B cell (primary cell): ENCODE measurements around the gene VANGL2. TPM values are rescaled to one million over a fixed set of nuclear protein-coding genes. Genes with fewer than 3 reads are reported as not detected.

ENCODE experiments used
- ATAC-seq: fragments of 200-7000 bp; cut with Tn5 transposase; one replicate; pipeline ENCODE4 v1.10.0; 2021; ENCODE audit warnings: low read depth, mild to moderate bottlenecking, moderate number of reproducible peaks, moderate library complexity
- CTCF ChIA-PET: fragments of 350-600 bp; sonication (Branson Sonifier 250); formaldehyde crosslinking; loops from one replicate; lab custom pipeline; 2021; ENCODE audit warnings: antibody characterized with exemption, inconsistent platforms; lab: Charles Lee
- POLR2A ChIA-PET: fragments of 350-600 bp; sonication (Branson Sonifier 250); formaldehyde crosslinking; loops from one replicate; lab custom pipeline; 2021; ENCODE audit warnings: antibody characterized with exemption; lab: Charles Lee
- DNase-seq: peaks from one replicate; pipeline ENCODE4 v3.0.0; 2013
- H2AFZ ChIP-seq: 2 replicates; pipeline ENCODE4 v1.6.1; 2012; ENCODE audit warnings: mild to moderate bottlenecking, low read depth, low read length; ENCODE audit not compliant: insufficient read depth, poor library complexity, severe bottlenecking
- H3K27ac ChIP-seq, 2 donors: 1 replicate in 1 of 2; 2 replicates in 1 of 2; pipeline ENCODE4 v1.5.1; 2012 to 2013; ENCODE audit warnings: low read length in 2 of 2, mild to moderate bottlenecking in 2 of 2, moderate library complexity in 1 of 2
- H3K27me3 ChIP-seq, 4 experiments: fragments of 200-600 bp in 1 of 4; sonication (generic) in 1 of 4; replicated peaks in 1 of 4; 1 replicate in 2 of 4; 2 replicates in 2 of 4; pipeline versions ENCODE4 v1.6.1 to v1.7.0; 2013 to 2016; ENCODE audit warnings: low read length in 3 of 4, mild to moderate bottlenecking in 2 of 4, mixed read lengths in 1 of 4, moderate library complexity in 1 of 4; ENCODE audit not compliant: insufficient read depth in 4 of 4, control insufficient read depth in 3 of 4; ENCODE audit errors: control extremely low read depth in 1 of 4
- H3K36me3 ChIP-seq, 2 experiments: replicated peaks in 1 of 2; 1 replicate in 1 of 2; 2 replicates in 1 of 2; pipeline versions ENCODE4 v1.6.1 to v1.7.1; 2013; ENCODE audit warnings: low read length in 1 of 2; ENCODE audit not compliant: insufficient read depth in 2 of 2, control insufficient read depth in 1 of 2; ENCODE audit errors: control extremely low read depth in 1 of 2, extremely low read depth in 1 of 2
- H3K4me1 ChIP-seq, 2 donors: fragments of 200-600 bp in 1 of 2; sonication (generic) in 1 of 2; 1 replicate in 1 of 2; 2 replicates in 1 of 2; pipeline versions ENCODE4 v1.5.1 to v1.6.1; 2013 to 2017; ENCODE audit warnings: low read length in 2 of 2; ENCODE audit not compliant: control insufficient read depth in 2 of 2, insufficient read depth in 2 of 2
- H3K4me2 ChIP-seq: replicated peaks from 2 replicates; pipeline ENCODE3; 2012; ENCODE audit warnings: mild to moderate bottlenecking, low read depth, low read length; ENCODE audit not compliant: poor library complexity, severe bottlenecking
- H3K4me3 ChIP-seq, 5 experiments: fragments of 200-600 bp in 1 of 5; sonication (generic) in 1 of 5; 1 replicate in 3 of 5; 2 replicates in 2 of 5; pipeline versions ENCODE4 v1.5.1 to v1.7.0; 2011 to 2016; ENCODE audit warnings: low read length in 4 of 5, mild to moderate bottlenecking in 4 of 5, low read depth in 2 of 5, control low read depth in 1 of 5, moderate library complexity in 1 of 5; ENCODE audit not compliant: insufficient read depth in 1 of 5; ENCODE audit errors: control extremely low read depth in 1 of 5, extremely low read depth in 1 of 5
- H3K79me2 ChIP-seq: fragments of 200-600 bp; sonication (generic); one replicate; pipeline ENCODE4 v1.6.0; 2016; ENCODE audit warnings: low read length; ENCODE audit not compliant: control insufficient read depth, insufficient read depth
- H3K9ac ChIP-seq: fragments of 200-600 bp; sonication (generic); 2 replicates; pipeline ENCODE4 v1.6.1; 2017; ENCODE audit warnings: mild to moderate bottlenecking, low read length, moderate library complexity
- H3K9me3 ChIP-seq, 3 donors: one replicate each; pipeline versions ENCODE4 v1.6.1 to v1.7.1; 2013; ENCODE audit warnings: low read length in 2 of 3; ENCODE audit not compliant: control insufficient read depth in 2 of 3, insufficient read depth in 1 of 3; ENCODE audit errors: control extremely low read depth in 1 of 3
- H4K20me1 ChIP-seq: 2 replicates; pipeline ENCODE4 v1.6.0; 2012; ENCODE audit warnings: mild to moderate bottlenecking, low read length; ENCODE audit not compliant: insufficient read depth, control insufficient read depth, poor library complexity, severe bottlenecking
- H3K27ac Mint-ChIP-seq: one replicate; pipeline ENCODE4 v1.8.0; 2021; ENCODE audit warnings: mixed read lengths
- H3K27me3 Mint-ChIP-seq: one replicate; pipeline ENCODE4 v1.8.0; 2021; ENCODE audit warnings: mixed read lengths
- H3K4me1 Mint-ChIP-seq: one replicate; pipeline ENCODE4 v1.8.0; 2021; ENCODE audit warnings: mixed read lengths
- H3K4me3 Mint-ChIP-seq: one replicate; pipeline ENCODE4 v1.8.0; 2021; ENCODE audit warnings: mixed read lengths
- H3K9me3 Mint-ChIP-seq: one replicate; pipeline ENCODE4 v1.8.0; 2022; ENCODE audit warnings: mixed read lengths; ENCODE audit not compliant: insufficient read depth
- EZH2 ChIP-seq: IDR thresholded peaks from 2 replicates; pipeline ENCODE4 v1.6.1; 2012; ENCODE audit warnings: borderline replicate concordance, low read depth, mild to moderate bottlenecking, moderate library complexity, low read length; ENCODE audit not compliant: insufficient read depth, poor library complexity, severe bottlenecking
- WGBS: methylation state at CpG from one replicate; pipeline ENCODE4 v1.1.5; 2013; ENCODE audit warnings: missing lambda C conversion rate; ENCODE audit not compliant: insufficient coverage; 5-methylcytosine and 5-hydroxymethylcytosine counted together
- intact Hi-C: fragments of 100-400 bp; cut with micrococcal nuclease; formaldehyde crosslinking; loops from one replicate; pipeline ENCODE4 v1.10.0; 2022
- polyA minus RNA-seq: library from RNA; depleted of rRNA, polyadenylated mRNA; stranded (reverse); fragments of >200 nt; gene quantifications from 2 replicates; pipeline ENCODE4 v1.2.3, GENCODE V29; 2012
- polyA plus RNA-seq: library from polyadenylated mRNA; depleted of rRNA; stranded (reverse); fragments of >200 nt; gene quantifications from 2 replicates; pipeline ENCODE4 v1.2.3, GENCODE V29; 2012
- total RNA-seq, 2 donors: library from RNA; stranded (reverse); fragments of 120-200 nt in 1 of 2; gene quantifications; 1 replicate in 1 of 2; 2 replicates in 1 of 2; pipeline versions ENCODE4 v1.2.3 to v1.2.4, GENCODE V29; 2013 to 2022
- TF ChIP-seq, protein P1 (sequence below): fragments of 200-600 bp; IDR thresholded peaks from one replicate; pipeline ENCODE4 v1.8.0; 2022; ENCODE audit warnings: antibody characterized with exemption, mild to moderate bottlenecking

VANGL2 gene
- total RNA-seq (14.4 and 14.5 TPM in 2 replicates), polyA plus RNA-seq (0.48 and 0.75 TPM in 2 replicates), polyA minus RNA-seq (0.26 and 0.43 TPM in 2 replicates)
- total RNA-seq (2013) = 0.16 TPM

DNA sequence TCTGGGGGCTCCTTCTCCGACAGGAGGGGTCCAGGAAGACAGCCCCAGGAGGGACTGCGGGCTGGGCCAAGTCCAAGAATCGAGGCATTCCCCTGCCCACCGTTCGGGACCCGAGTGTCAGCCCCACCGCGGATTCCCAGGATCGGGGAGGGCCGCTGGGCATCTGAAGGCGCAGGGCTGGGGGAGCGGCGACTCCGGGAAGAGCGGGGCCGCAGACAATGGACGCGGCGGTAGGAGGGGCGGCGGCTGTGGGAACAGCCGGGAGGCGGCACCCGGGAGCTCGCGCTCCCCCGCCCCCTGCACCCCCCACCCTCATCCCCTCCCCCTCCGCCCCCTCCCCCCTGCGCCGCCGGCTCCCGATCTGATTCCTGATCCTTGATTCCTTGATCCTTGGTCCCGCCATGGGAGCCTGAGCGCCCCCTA lies at the start of gene VANGL2:
Gene VANGL2 (plus strand): TSS at position 342 of the 423 bp plus-strand sequence. CDS start 15,274 bp downstream, outside the sequence.
- peaks cover 43% of the 10 kb centered on the region for H3K4me1 Mint-ChIP-seq
- peak within 1 kb of the TSS; percentile 81 for H2AFZ ChIP-seq
- H3K4me3 Mint-ChIP-seq = peak within 1 kb of the TSS; percentile 88
- intact Hi-C loops = no loop called here
- peak; percentile 77 for DNase-seq
- ChIA-PET CTCF (interaction anchor here (0.9 to 1.3 kb wide), 2 partner anchors 109 to 143 kb away, joined by 3 read pairs; no protein-coding TSS in a partner anchor), POLR2A (interaction anchor here (1.1 kb wide), 1 partner anchor 32 kb away, joined by 4 read pairs; no protein-coding TSS in a partner anchor)
- 1% methylated on average over 11 of the region's 34 CpGs for WGBS
- H3K9me3 ChIP-seq = no peaks in the 10 kb centered on the region
- ATAC-seq = peak; percentile 74
- peak within 1 kb of the TSS; percentile 75 for H3K9ac ChIP-seq
- H3K9me3 Mint-ChIP-seq = no peaks in the 10 kb centered on the region
- H3K27me3 ChIP-seq = peaks cover 0 to 13% (median 3%) of the 10 kb centered on the region in 4 experiments
- peak within 1 kb of the TSS; percentile 77 for H3K27ac Mint-ChIP-seq
- H3K36me3 ChIP-seq = no peaks in the 10 kb centered on the region
- H3K4me1 ChIP-seq = peaks cover 12 to 14% of the 10 kb centered on the region in 2 donors
- H3K27ac ChIP-seq = peak within 1 kb of the TSS in 1 of 2 donors; percentile 41
- H3K27me3 Mint-ChIP-seq = no peaks in the 10 kb centered on the region
- no peaks in the 10 kb centered on the region for H3K79me2 ChIP-seq
- TF ChIP-seq, protein P1, sequence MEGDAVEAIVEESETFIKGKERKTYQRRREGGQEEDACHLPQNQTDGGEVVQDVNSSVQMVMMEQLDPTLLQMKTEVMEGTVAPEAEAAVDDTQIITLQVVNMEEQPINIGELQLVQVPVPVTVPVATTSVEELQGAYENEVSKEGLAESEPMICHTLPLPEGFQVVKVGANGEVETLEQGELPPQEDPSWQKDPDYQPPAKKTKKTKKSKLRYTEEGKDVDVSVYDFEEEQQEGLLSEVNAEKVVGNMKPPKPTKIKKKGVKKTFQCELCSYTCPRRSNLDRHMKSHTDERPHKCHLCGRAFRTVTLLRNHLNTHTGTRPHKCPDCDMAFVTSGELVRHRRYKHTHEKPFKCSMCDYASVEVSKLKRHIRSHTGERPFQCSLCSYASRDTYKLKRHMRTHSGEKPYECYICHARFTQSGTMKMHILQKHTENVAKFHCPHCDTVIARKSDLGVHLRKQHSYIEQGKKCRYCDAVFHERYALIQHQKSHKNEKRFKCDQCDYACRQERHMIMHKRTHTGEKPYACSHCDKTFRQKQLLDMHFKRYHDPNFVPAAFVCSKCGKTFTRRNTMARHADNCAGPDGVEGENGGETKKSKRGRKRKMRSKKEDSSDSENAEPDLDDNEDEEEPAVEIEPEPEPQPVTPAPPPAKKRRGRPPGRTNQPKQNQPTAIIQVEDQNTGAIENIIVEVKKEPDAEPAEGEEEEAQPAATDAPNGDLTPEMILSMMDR = no peak
- no peak for TF ChIP-seq EZH2
- no peaks in the 10 kb centered on the region for H4K20me1 ChIP-seq
- H3K4me3 ChIP-seq = peak within 1 kb of the TSS in 4 of 5 experiments; percentile 39 to 86 (median 62)
- peak within 1 kb of the TSS; percentile 99 for H3K4me2 ChIP-seq

DNA sequence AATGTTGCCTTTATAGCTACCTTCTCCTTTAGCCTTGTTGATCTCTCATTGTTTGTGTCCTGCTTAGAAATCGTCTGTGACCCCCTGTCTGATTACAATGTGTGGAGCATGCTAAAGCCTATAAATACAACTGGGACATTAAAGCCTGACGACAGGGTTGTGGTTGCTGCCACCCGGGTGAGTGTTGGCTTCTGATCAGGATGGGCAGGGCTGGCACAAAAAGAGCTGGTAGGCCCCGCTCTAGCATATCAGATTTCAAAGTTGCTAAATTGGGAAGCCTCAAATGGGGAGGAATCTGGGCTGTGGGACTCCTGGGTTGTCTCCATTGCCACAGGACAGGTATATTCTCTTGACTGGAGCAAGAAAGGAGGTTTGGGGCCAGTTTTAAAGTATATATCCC lies 48.7 kb upstream of the VANGL2 start:
- Histone ChIP-seq H3K36me3 (peaks cover 8 to 87% of the 10 kb centered on the region in 2 experiments), H3K4me1 (peaks cover 13% of the 10 kb centered on the region in 2 donors), H4K20me1 (peaks cover 6% of the 10 kb centered on the region), H3K4me2 (no peak overlapping the region), H2AFZ (no peak overlapping the region), H3K4me3 (no peak overlapping the region), H3K9me3 (no peaks in the 10 kb centered on the region), H3K27me3 (no peaks in the 10 kb centered on the region), H3K27ac (no peak overlapping the region), H3K79me2 (peaks cover 24% of the 10 kb centered on the region), H3K9ac (no peak overlapping the region)
- no peak for ATAC-seq
- DNase-seq = no peak
- no peak overlapping the region for H3K27ac Mint-ChIP-seq
- intact Hi-C loops = no loop called here
- H3K9me3 Mint-ChIP-seq = no peaks in the 10 kb centered on the region
- POLR2A ChIA-PET = no interaction called here
- CTCF ChIA-PET = interaction anchor here (1.0 to 5.8 kb wide), 3 partner anchors 25 to 258 kb away, joined by 3 to 79 read pairs (median 4); no protein-coding TSS in a partner anchor
- H3K4me3 Mint-ChIP-seq = no peak overlapping the region
- H3K27me3 Mint-ChIP-seq = no peaks in the 10 kb centered on the region
- H3K4me1 Mint-ChIP-seq = peaks cover 16% of the 10 kb centered on the region
- no peak for TF ChIP-seq EZH2
- TF ChIP-seq, protein P1 = no peak
- WGBS = 91% methylated on average over 4 of the region's 4 CpGs
